PC-3 (cell line): Measurements from ENCODE around the gene GPN3.
"Not testable (repeated sequence)": the region's sequence is repeated elsewhere in the genome, so short reads cannot be mapped to it uniquely, and the experiment has no call there.

Source experiments
- CTCF ChIP-seq: fragments of 300-600 bp; sonication (generic); conservative IDR thresholded peaks from 2 replicates; pipeline ENCODE4 v1.5.1; 2017; ENCODE audit warnings: antibody characterized with exemption, low read depth, mild to moderate bottlenecking, low read length
- EZH2 ChIP-seq: fragments of 300-600 bp; sonication (generic); IDR thresholded peaks from one replicate; pipeline ENCODE4 v1.6.1; 2017; ENCODE audit warnings: antibody characterized with exemption, mild to moderate bottlenecking, low read length; ENCODE audit not compliant: unreplicated experiment

- TF ChIP-seq CTCF, EZH2: not testable (repeated sequence)
Measured at GRCh38 chr12:110465765-110466164, 2.3 kb downstream of the GPN3 start.
